GM10847 (cell line): Measurements from ENCODE around the gene ARHGAP33.

Source experiments
- POLR2A ChIP-seq: IDR thresholded peaks from 2 replicates; pipeline ENCODE4 v1.6.1; 2011; ENCODE audit not compliant: insufficient read length; ENCODE audit errors: extremely low read depth

ARHGAP33 gene

GRCh38 chr19:35777961-35778360 is 2.6 kb downstream of the ARHGAP33 start:
- no peak for TF ChIP-seq POLR2A

GRCh38 chr19:35779033-35779432 is 3.7 kb downstream of the ARHGAP33 start:
- TF ChIP-seq POLR2A = no peak

- TF ChIP-seq POLR2A = no peak
These were observed 4.7 kb downstream of the ARHGAP33 start for GRCh38 chr19:35780058-35780457.

GRCh38 chr19:35780717-35781116 is 5.4 kb downstream of the ARHGAP33 start:
- TF ChIP-seq POLR2A = no peak

- TF ChIP-seq POLR2A = no peak
These were observed 6.3 kb downstream of the ARHGAP33 start for GRCh38 chr19:35781650-35782049.

GRCh38 chr19:35782589-35782988 is 7.2 kb downstream of the ARHGAP33 start:
- TF ChIP-seq POLR2A = no peak

- no peak for TF ChIP-seq POLR2A
These were observed 8.4 kb downstream of the ARHGAP33 start for GRCh38 chr19:35783469-35784434.

GRCh38 chr19:35784503-35785338 is 9.4 kb downstream of the ARHGAP33 start:
- no peak for TF ChIP-seq POLR2A

GRCh38 chr19:35785339-35785627 is 9.9 kb downstream of the ARHGAP33 start:
- no peak for TF ChIP-seq POLR2A

GRCh38 chr19:35786299-35787160 is 11.2 kb downstream of the ARHGAP33 start:
- no peak for TF ChIP-seq POLR2A

- no peak for TF ChIP-seq POLR2A
These were observed 11.9 kb downstream of the ARHGAP33 start for GRCh38 chr19:35787227-35787799.

- no peak for TF ChIP-seq POLR2A
These were observed 13.0 kb downstream of the ARHGAP33 start for GRCh38 chr19:35788205-35788960.

- no peak for TF ChIP-seq POLR2A
These were observed 14.0 kb downstream of the ARHGAP33 start for GRCh38 chr19:35789195-35789977.
